Activated T-cell treated with anti-CD3 and anti-CD28 coated beads for 1 hour (primary cell): ENCODE data around the gene RABGAP1.

Experiments
- DNase-seq: peaks from one replicate; pipeline ENCODE4 v3.0.0-alpha.2; 2020; ENCODE audit warnings: low read depth

The RABGAP1 gene

GRCh38 chr9:122944960-122945888 is 4.4 kb downstream of the RABGAP1 start:
- DNase-seq = no peak

GRCh38 chr9:122946461-122947005 is 5.7 kb downstream of the RABGAP1 start:
- no peak for DNase-seq

GRCh38 chr9:122948313-122948712 is 7.5 kb downstream of the RABGAP1 start:
- no peak for DNase-seq

- no peak for DNase-seq
Observed at GRCh38 chr9:122949696-122950095, 8.9 kb downstream of the RABGAP1 start.

GRCh38 chr9:122950263-122950662 is 9.4 kb downstream of the RABGAP1 start:
- no peak for DNase-seq

- DNase-seq = no peak
Observed at GRCh38 chr9:122951056-122951455, 10.2 kb downstream of the RABGAP1 start.

GRCh38 chr9:122954253-122954691 is 13.5 kb downstream of the RABGAP1 start:
- no peak for DNase-seq

- no peak for DNase-seq
Observed at GRCh38 chr9:122955961-122956360, 15.1 kb downstream of the RABGAP1 start.

GRCh38 chr9:122961139-122961538 is 20.3 kb downstream of the RABGAP1 start:
- DNase-seq = no peak

GRCh38 chr9:122975196-122975595 is 34.4 kb downstream of the RABGAP1 start:
- no peak for DNase-seq

- no peak for DNase-seq
Observed at GRCh38 chr9:122978601-122979000, 37.8 kb downstream of the RABGAP1 start.

- no peak for DNase-seq
Observed at GRCh38 chr9:122986010-122986409, 45.2 kb downstream of the RABGAP1 start.

- DNase-seq = no peak
Observed at GRCh38 chr9:122988141-122988540, 47.3 kb downstream of the RABGAP1 start.

- DNase-seq = no peak
Observed at GRCh38 chr9:122988920-122989621, 48.3 kb downstream of the RABGAP1 start.

GRCh38 chr9:122991370-122991830 is 50.6 kb downstream of the RABGAP1 start:
- peak; percentile 7 for DNase-seq

GRCh38 chr9:122996586-122996985 is 55.8 kb downstream of the RABGAP1 start:
- no peak for DNase-seq

- DNase-seq = no peak
Observed at GRCh38 chr9:122998448-122998847, 57.6 kb downstream of the RABGAP1 start.

- DNase-seq = no peak
Observed at GRCh38 chr9:123000371-123001068, 59.7 kb downstream of the RABGAP1 start.

GRCh38 chr9:123002754-123003153 is 61.9 kb downstream of the RABGAP1 start:
- no peak for DNase-seq

- DNase-seq = no peak
Observed at GRCh38 chr9:123003466-123003865, 62.6 kb downstream of the RABGAP1 start.

- no peak for DNase-seq
Observed at GRCh38 chr9:123005964-123006363, 65.1 kb downstream of the RABGAP1 start.

- no peak for DNase-seq
Observed at GRCh38 chr9:123007269-123007668, 66.4 kb downstream of the RABGAP1 start.
